Natural killer cell treated with Interleukin-12 subunit alpha and Interleukin-12 subunit beta and Interleukin-15 and Interleukin-18, amount 100 ng/mL, for 72 hours (primary cell): ENCODE results near the gene ABCC5. TPM values are rescaled to one million over a fixed set of nuclear protein-coding genes. Genes with fewer than 3 reads are reported as not detected.
"Not testable (repeated sequence)": the region's sequence is repeated elsewhere in the genome, so short reads cannot be mapped to it uniquely, and the experiment has no call there.

Experiments used
- ATAC-seq, 2 donors: fragments of 150-1000 bp; cut with Tn5 transposase in 1 of 2; sonication (Bioruptor Pico), chemical (Tn5 transposase) in 1 of 2; 2 replicates each; pipeline ENCODE4 v1.10.0; 2021
- DNase-seq: peaks from one replicate; pipeline ENCODE4 v3.0.0; 2022; ENCODE audit warnings: low spot score
- H3K27ac Mint-ChIP-seq, 2 donors: 1 replicate in 1 of 2; 2 replicates in 1 of 2; pipeline ENCODE4 v1.8.0; 2022; ENCODE audit warnings: mixed read lengths in 2 of 2, mild to moderate bottlenecking in 1 of 2, moderate library complexity in 1 of 2
- H3K27me3 Mint-ChIP-seq, 2 donors: 1 replicate in 1 of 2; 2 replicates in 1 of 2; pipeline ENCODE4 v1.8.0; 2022; ENCODE audit warnings: mixed read lengths in 2 of 2
- H3K36me3 Mint-ChIP-seq: one replicate; pipeline ENCODE4 v1.8.0; 2022; ENCODE audit warnings: mixed read lengths
- H3K4me1 Mint-ChIP-seq, 2 donors: 1 replicate in 1 of 2; 2 replicates in 1 of 2; pipeline ENCODE4 v1.8.0; 2022; ENCODE audit warnings: low read depth in 2 of 2, mixed read lengths in 2 of 2, mild to moderate bottlenecking in 1 of 2
- H3K4me3 Mint-ChIP-seq: one replicate; pipeline ENCODE4 v1.8.0; 2022; ENCODE audit warnings: mixed read lengths
- H3K9me3 Mint-ChIP-seq: 2 replicates; pipeline ENCODE4 v1.8.0; 2022; ENCODE audit warnings: mixed read lengths
- total RNA-seq, 2 donors: library from RNA; stranded (reverse); gene quantifications; one replicate each; pipeline ENCODE4 v1.2.3, GENCODE V29; 2022

The ABCC5 gene
- total RNA-seq, 2 donors from 2014 or later, result 16.3 to 33.6 TPM

GRCh38 chr3:184030536-184030935, 12.9 kb upstream of the ABCC5 start:
- no peak overlapping the region for H3K27ac Mint-ChIP-seq
- no peak for ATAC-seq

DNA sequence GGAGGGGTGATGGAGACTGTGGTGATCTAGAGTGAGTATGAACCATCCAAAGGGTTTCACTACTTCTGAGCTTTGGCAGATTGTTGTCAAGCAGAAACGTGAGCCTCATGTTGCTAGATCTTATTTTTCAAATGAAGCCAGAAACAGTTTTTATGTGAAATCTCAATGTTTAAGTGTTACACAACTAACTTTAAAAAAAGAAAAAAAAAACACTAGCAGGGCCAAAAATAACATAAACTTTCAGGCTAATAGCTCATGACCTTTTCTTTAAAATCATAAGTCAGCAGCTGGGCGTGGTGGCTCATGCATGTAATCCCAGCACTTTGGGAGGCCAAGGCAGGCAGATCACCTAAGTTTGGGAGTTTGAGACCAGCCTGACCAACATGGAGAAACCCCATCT, 11.8 kb upstream of the ABCC5 start:
- H3K9me3 Mint-ChIP-seq, result no peaks in the 10 kb centered on the region
- H3K27me3 Mint-ChIP-seq, result peaks cover 5 to 13% of the 10 kb centered on the region in 2 donors
- H3K36me3 Mint-ChIP-seq, result no peaks in the 10 kb centered on the region
- H3K4me3 Mint-ChIP-seq, result no peak overlapping the region
- ATAC-seq (no peak), DNase-seq (no peak)
- no peak overlapping the region for H3K27ac Mint-ChIP-seq
- H3K4me1 Mint-ChIP-seq, result no peaks in the 10 kb centered on the region

More at GRCh38 chr3:184030536-184030935, 12.9 kb upstream of the ABCC5 start:
- DNase-seq, result no peak
- Mint-ChIP-seq H3K4me3 (no peak overlapping the region), H3K4me1 (no peaks in the 10 kb centered on the region), H3K36me3 (no peaks in the 10 kb centered on the region), H3K27me3 (peaks cover 5 to 13% of the 10 kb centered on the region in 2 donors), H3K9me3 (no peaks in the 10 kb centered on the region)

DNA sequence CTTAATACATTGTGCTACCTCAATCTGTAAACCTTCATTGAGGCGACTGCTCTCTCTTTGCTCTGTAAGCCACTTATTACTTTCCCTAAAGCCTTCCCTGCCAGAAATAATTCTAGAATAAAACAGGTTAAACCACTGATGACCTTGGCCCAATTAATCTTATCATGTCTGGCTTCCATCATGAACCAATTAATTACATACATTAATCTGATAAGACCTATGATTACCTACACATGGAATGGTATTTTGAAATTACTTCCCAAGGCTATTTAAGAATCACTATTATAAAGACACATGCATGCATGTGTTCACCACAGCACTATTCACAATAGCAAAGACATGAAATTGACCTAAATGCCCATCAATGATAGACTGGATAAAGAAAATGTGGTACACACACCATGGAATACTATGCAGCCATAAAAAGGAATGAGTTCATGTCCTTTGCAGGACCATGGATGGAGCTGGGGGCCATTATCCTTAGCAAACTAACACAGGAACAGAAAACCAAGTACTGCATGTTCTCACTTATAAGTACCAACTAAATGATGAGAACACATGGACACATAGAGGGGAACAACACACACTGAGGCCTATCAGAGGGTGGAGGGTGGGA, 10.7 kb upstream of the ABCC5 start:
- not testable (repeated sequence) for H3K4me3 Mint-ChIP-seq, H3K4me1 Mint-ChIP-seq, H3K27ac Mint-ChIP-seq, H3K36me3 Mint-ChIP-seq, ATAC-seq, DNase-seq, H3K9me3 Mint-ChIP-seq
- H3K27me3 Mint-ChIP-seq, result peaks cover 8 to 11% of the 10 kb centered on the region in 2 donors

DNA sequence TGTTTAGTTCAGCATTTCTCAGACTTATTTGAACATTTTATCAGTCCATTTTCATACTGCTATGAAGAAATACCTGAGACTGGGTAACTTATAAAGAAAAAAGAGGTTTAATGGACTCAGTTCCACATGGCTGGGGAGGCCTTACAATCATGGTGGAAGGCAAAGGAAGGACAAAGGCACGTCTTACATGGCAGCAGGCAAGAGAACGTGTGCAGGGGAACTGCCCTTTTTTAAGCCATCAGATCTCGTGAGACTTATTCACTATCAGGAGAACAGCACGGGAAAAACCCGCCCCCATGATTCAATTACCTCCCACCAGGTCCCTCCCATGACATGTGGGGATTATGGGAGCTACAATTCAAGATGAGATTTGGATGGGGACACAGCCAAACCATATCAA, 7.6 kb upstream of the ABCC5 start:
- H3K27ac Mint-ChIP-seq, DNase-seq, H3K4me1 Mint-ChIP-seq, H3K9me3 Mint-ChIP-seq, ATAC-seq, H3K36me3 Mint-ChIP-seq, H3K4me3 Mint-ChIP-seq: not testable (repeated sequence)
- H3K27me3 Mint-ChIP-seq, result peaks cover 13 to 25% of the 10 kb centered on the region in 2 donors

DNA sequence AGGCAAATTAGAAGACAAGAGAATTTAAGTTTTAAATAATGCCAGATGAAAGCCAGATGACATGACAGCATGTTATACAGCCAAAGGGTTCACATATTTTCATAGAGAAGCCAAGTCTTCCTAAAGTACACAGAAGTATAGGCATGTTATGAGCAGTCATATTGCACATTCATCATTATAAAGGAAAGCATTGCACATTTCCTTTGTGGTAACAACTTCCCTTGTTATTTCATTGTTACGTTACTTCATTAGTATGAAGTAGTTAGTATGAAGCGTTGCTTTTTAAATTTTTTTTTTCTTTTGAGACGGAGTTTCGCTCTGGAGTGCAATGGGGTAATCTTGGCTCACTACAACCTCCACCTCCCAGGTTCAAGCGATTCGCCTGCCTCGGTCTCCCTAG, 4.6 kb upstream of the ABCC5 start:
- no peaks in the 10 kb centered on the region for H3K9me3 Mint-ChIP-seq
- ATAC-seq (no peak), DNase-seq (no peak)
- H3K36me3 Mint-ChIP-seq, result no peaks in the 10 kb centered on the region
- peaks cover 13 to 20% of the 10 kb centered on the region in 2 donors for H3K27me3 Mint-ChIP-seq
- H3K4me3 Mint-ChIP-seq, result no peak overlapping the region
- no peak overlapping the region for H3K27ac Mint-ChIP-seq
- H3K4me1 Mint-ChIP-seq, result peaks cover 12 to 14% of the 10 kb centered on the region in 2 donors

DNA sequence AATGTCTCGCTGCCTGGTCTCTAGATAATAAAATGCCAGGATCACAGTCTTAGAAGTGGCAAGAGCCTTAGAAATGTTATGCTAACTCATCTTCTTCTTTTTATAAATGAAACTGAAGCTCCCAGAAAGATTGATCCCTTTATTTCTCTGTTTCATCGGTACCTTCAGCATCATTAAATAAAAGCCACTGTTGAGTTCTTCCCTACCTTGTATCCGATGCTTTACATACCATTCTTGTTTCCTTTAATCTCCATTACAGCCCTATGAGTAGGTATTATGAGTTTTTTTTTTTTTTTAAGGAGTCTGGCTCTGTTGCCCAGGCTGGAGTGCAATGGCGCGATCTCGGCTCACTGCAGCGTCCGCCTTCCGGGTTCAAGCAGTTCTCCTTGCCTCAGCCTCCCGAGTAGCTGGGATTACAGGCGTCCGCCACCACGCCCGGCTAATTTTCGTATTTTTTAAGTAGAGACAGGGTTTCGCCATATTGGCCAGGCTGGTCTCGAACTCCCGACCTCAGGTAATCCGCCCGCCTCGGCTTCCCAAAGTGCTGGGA, 815 bp upstream of the ABCC5 start:
- Mint-ChIP-seq H3K27me3 (peaks cover 10 to 19% of the 10 kb centered on the region in 2 donors), H3K4me1 (peaks cover 24 to 28% of the 10 kb centered on the region in 2 donors), H3K4me3 (peak overlapping the region; percentile 100), H3K27ac (peak overlapping the region; percentile 86 to 97), H3K36me3 (no peaks in the 10 kb centered on the region), H3K9me3 (no peaks in the 10 kb centered on the region)
- DNase-seq (no peak), ATAC-seq (no peak)

DNA sequence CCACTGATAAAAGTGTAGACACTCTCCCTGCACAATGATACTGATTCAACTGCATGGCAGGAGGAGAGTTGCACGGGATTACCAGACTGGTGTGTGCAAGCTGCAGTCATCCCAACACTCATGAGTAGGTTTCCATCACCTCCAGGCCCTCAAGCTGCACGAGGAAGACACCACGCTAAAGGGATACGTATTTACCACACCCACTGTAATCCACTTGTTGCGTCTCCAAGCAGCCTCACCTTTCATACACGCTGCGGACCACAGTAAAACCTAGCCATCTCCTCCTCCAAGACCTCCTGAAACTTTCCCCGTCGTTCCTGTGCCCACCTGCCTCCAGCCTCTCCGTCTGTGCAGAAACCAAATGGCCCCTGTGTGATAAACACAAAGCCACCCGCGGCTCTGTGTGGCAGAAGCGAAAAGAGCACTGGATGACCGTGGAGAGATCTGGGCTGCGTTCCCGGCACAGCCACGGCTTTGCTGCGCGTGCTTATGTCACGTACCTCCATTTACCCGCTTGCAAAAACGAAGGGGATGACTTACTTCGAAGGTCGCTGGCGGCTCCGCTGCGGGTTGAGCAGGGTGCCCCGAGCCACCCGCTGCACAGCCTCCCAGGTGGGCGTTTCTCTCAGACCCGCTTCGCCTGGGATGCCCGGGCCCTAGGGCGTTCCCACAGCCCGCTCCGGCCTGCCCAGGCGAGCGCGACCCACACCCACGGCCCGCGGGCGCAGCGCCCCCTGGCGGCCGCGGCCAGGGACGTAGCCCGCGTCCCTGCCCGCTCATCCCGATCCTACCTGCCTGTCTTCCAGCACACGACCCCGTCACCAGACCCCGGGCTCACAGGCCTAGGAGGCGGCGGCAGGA, 643 bp downstream of the ABCC5 start:
- Mint-ChIP-seq H3K4me1 (peaks cover 22 to 28% of the 10 kb centered on the region in 2 donors), H3K27me3 (peaks cover 7 to 15% of the 10 kb centered on the region in 2 donors), H3K4me3 (peak overlapping the region; percentile 100), H3K27ac (peak overlapping the region; percentile 86 to 97), H3K9me3 (no peaks in the 10 kb centered on the region), H3K36me3 (no peaks in the 10 kb centered on the region)
- peak; percentile 69 for DNase-seq
- peak; percentile 86 to 91 for ATAC-seq

DNA sequence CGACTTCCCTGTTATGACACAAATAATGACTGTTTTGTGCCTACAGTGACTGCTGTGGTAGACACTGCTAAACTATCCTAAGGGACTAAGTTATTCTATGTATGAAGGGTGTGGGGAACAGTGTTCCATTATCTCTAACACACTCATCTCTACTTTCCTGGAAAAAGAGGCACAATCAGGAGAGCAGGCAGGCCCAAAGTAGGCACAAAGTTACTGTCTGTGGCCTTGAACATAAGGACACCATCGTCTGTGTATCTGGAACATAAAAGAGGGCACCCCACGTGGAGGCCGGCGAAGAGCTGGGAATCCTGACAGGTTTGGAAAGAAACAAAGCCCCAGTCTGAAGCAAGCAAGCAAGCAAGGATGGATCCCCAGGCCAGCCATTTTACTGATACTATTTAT, 1.5 kb downstream of the ABCC5 start:
- Mint-ChIP-seq H3K4me1 (peaks cover 22 to 28% of the 10 kb centered on the region in 2 donors), H3K27me3 (peaks cover 7 to 9% of the 10 kb centered on the region in 2 donors), H3K4me3 (peak overlapping the region; percentile 100), H3K27ac (no peak overlapping the region), H3K9me3 (no peaks in the 10 kb centered on the region), H3K36me3 (peaks cover 2% of the 10 kb centered on the region)
- ATAC-seq, result no peak
- no peak for DNase-seq

DNA sequence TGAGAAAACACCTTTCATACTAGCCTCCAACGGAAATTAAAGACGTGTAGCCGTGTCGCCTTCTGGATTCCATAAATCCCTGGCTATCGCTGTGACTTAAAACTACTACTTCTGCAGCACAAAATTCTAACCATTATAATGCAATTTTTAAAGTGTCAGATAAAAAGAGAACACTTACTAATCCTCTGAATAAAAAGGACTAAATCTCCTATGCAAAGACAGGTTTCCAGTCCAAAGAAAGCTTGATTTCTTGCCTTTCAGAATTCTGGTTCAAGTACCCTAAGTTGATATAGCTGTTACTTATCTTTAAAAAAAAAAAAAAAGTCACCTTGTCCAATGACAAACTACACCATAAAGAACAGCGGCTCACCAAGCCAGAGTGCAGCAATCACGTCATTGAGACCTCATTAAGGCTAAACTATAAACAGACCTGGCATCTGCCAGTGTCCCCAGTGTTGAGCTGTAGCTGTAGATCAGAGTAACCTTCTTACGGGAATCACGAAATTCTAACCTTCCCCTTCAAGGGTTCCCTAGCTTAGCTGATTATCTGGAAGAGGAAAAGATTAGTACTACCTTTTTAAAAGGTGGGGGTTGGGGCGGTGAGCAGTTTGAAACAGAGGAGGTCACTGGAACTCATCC, 2.2 kb downstream of the ABCC5 start:
- DNase-seq, result no peak
- Mint-ChIP-seq H3K4me3 (peak overlapping the region; percentile 100), H3K4me1 (peaks cover 22 to 28% of the 10 kb centered on the region in 2 donors), H3K27me3 (peaks cover 2 to 4% of the 10 kb centered on the region in 2 donors), H3K36me3 (peaks cover 6% of the 10 kb centered on the region), H3K9me3 (no peaks in the 10 kb centered on the region), H3K27ac (no peak overlapping the region)
- no peak for ATAC-seq

DNA sequence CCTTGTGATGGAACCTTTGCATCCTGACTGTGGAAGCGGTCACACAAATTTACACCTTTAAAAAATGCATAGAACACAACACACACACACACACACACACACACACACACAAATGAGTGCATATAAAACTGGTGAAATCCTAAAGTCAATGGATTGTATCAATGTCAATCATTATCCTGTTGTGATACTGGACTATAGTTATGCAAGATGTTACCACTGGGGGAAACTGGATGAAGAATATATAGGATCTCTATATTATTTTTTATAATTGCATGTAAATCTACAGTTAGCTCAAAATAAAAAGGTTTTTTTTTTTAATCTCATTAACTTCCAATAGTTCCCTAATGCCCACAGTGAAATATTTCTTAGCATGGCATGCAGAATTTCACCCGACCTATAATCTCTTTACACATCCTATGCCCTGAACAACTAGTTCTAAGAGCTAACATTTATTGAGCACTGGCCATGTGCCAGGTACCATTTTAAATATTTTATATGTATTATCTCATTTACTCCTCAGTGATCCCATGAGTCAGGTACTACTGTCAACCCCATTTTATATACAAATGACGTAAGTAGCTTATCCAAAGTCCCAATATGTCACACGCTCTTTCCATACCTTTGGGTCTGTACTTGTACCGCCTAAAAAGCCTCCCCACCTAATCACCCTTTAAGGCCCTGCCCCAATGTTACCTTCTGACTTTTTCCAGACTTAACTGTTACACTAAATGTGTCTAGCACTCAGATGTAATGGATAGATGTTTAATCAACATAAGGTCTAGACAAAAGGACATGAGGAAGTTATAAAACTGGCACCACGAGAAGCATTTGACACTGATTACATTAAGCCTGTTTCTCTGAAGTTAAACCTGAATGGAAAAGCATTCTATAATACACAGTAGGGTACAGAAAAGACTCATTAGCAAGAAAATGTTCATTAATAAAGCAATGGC, 5.5 kb downstream of the ABCC5 start:
- ATAC-seq, result no peak
- Mint-ChIP-seq H3K9me3 (no peaks in the 10 kb centered on the region), H3K27me3 (no peaks in the 10 kb centered on the region), H3K36me3 (peaks cover 6% of the 10 kb centered on the region), H3K27ac (no peak overlapping the region), H3K4me1 (peaks cover 11 to 16% of the 10 kb centered on the region in 2 donors), H3K4me3 (no peak overlapping the region)
- no peak for DNase-seq

DNA sequence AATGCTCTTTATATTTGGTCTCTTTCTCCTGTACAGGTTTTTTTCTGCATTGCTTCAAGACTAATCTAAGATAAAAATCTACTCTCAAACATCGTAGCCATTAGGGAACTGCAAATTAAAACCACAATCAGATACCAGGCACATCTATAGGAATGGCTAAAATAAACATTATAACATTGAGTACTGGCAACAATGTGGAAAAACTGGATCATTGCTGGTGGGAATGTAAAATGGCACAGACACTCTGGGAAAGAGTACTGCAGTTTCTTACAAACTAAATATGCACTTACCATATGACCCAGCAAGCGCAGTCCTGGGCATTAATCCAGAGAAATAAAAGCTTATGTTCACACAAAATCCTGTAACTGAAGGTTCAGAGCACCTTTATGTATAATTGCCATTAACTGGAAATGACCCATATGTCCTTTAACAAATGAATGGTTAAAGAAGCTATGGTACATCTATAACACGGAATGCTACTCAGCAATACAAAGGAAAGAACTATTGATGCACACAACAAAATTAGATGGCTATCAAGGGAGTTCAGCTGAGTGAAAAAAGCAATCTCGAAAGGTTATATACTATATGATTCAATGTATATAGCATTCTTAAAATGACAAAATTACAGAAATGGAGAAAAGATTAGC, 6.3 kb downstream of the ABCC5 start:
- H3K4me1 Mint-ChIP-seq, result peaks cover 5 to 10% of the 10 kb centered on the region in 2 donors
- no peak for ATAC-seq
- no peak overlapping the region for H3K27ac Mint-ChIP-seq
- DNase-seq, result no peak
- H3K36me3 Mint-ChIP-seq, result peaks cover 6% of the 10 kb centered on the region
- H3K9me3 Mint-ChIP-seq, result no peaks in the 10 kb centered on the region
- no peaks in the 10 kb centered on the region for H3K27me3 Mint-ChIP-seq
- H3K4me3 Mint-ChIP-seq, result no peak overlapping the region

DNA sequence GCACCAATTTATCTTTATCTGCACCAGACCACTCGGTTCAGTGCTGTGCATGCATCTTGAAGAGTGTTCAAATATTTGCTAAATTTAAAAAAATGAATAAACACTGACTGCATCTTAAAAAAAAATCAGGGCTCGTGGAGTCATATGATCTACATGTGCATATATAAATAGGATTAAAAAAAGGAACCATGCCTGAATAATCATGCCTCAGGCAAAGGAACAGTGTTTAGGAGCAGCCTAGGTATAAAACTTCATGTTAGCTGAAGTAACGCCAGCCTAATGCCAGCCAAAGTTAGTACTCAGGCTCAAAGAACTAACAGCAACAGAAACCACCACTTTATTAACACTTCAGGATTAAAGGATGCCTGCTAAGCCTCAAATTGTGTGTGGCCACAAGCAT, 9.5 kb downstream of the ABCC5 start:
- no peaks in the 10 kb centered on the region for H3K27me3 Mint-ChIP-seq
- H3K4me3 Mint-ChIP-seq, result no peak overlapping the region
- peaks cover 8 to 9% of the 10 kb centered on the region in 2 donors for H3K4me1 Mint-ChIP-seq
- ATAC-seq, result no peak
- no peak for DNase-seq
- peaks cover 6% of the 10 kb centered on the region for H3K36me3 Mint-ChIP-seq
- no peaks in the 10 kb centered on the region for H3K9me3 Mint-ChIP-seq
- no peak overlapping the region for H3K27ac Mint-ChIP-seq
